GM12891 (cell line): ENCODE measurements around the gene SLC12A3.

Source experiments
- PAX5 ChIP-seq: IDR thresholded peaks from 2 replicates; pipeline ENCODE4 v1.6.1; 2011; ENCODE audit warnings: low read length, moderate library complexity, mild to moderate bottlenecking; ENCODE audit not compliant: insufficient read depth, severe bottlenecking
- POLR2A ChIP-seq: IDR thresholded peaks from 2 replicates; pipeline ENCODE4 v1.6.1; 2011; ENCODE audit warnings: low read depth, low read length, control low read depth
- POLR2AphosphoS5 ChIP-seq: IDR thresholded peaks from 2 replicates; pipeline ENCODE4 v1.6.1; 2011; ENCODE audit warnings: low read depth, low read length, control low read depth
- POU2F2 ChIP-seq: IDR thresholded peaks from 2 replicates; pipeline ENCODE4 v1.6.1; 2011; ENCODE audit warnings: low read depth, mild to moderate bottlenecking, control low read depth, low read length, moderate library complexity
- TAF1 ChIP-seq: IDR thresholded peaks from 2 replicates; pipeline ENCODE4 v1.6.1; 2011; ENCODE audit warnings: low read depth, low read length, control low read depth

DNA sequence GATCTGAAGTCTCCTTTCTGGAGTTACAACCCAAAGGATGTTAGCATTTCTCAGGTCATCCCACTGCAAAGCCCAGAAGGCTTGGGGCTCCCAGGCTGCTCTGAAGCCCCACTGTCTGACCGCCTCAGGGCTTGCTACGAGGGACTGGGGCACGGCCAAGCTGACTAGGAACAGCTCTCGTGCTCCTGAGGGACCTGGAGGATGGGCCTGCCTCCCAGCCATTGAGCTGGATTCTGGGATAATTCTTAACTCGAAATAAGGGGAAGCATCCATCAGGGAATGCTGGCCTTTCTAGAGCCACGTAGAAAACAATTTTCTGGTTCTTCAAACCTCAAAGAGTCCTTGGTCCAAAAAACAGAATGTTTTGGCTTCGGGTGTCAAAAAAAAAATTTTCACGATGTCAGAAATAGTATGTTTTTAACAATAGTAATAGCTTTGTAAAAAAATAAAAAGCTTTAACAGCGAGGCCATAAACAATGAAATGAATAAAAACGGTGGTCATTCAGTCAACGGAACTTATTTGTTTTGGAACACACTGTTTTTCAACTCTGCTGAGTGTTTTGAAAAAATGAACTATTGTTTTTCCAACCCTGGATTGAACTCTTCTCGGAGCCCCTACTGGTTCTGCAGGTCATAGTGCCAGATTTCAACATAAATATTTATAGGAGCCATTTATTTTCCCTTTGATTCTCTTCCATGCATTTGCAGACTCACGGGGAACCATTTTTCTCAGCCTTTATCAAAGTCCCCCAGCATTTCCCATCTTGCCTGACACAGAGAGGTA lies 50.5 kb downstream of the SLC12A3 start:
- no peak for TF ChIP-seq POLR2A
- TF ChIP-seq TAF1 = no peak
- no peak for TF ChIP-seq POLR2AphosphoS5
- no peak for TF ChIP-seq PAX5
- TF ChIP-seq POU2F2 = no peak
